GM23248 (cell line): ENCODE data around the gene ATXN3.

ENCODE experiments used
- EZH2 ChIP-seq: fragments of 200-600 bp; sonication (generic); IDR thresholded peaks from 2 replicates; pipeline ENCODE4 v1.6.1; 2018; ENCODE audit warnings: antibody characterized with exemption, mild to moderate bottlenecking; ENCODE audit not compliant: insufficient read depth, poor library complexity, severe bottlenecking
- EZH2phosphoT487 ChIP-seq: fragments of 200-600 bp; sonication (generic); IDR thresholded peaks from 2 replicates; pipeline ENCODE4 v1.6.1; 2018; ENCODE audit warnings: antibody characterized with exemption, moderate library complexity, mild to moderate bottlenecking, low read depth; ENCODE audit not compliant: insufficient read depth

DNA sequence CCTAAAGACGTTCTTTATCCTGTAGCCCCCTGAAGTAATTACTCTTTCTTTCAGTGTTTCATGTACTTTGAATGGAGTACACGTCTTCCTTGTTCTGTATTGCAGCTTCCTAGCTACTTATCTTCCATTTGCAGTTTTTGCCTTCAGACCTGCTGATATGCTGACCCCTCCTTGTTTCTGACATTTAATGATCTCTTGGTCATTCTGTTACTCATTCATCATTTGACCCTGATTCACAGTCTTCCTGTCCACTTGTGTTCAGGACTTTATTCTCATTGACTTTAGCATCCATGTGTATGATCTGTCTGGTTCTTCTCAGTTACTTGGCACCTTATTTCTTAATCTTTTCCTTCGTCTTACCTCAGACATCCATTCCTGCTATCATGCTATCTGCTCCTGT lies 37.6 kb upstream of the ATXN3 start:
- TF ChIP-seq EZH2phosphoT487 (no peak), EZH2 (no peak)
